Smooth muscle cell (in vitro differentiated cells): ENCODE results near the gene PCDHGA11. TPM values are rescaled to one million over a fixed set of nuclear protein-coding genes. Genes with fewer than 3 reads are reported as not detected.

Experiments
- DNase-seq: peaks from one replicate; lab custom pipeline; 2025; ENCODE audit not compliant: unreplicated experiment; lab: John Stamatoyannopoulos, UW
- H2AFZ ChIP-seq: fragments of 200-600 bp; sonication (generic); 2 replicates; pipeline ENCODE4 v1.6.0; 2016; ENCODE audit warnings: antibody characterized with exemption, low read depth, mild to moderate bottlenecking
- H3F3A ChIP-seq: fragments of 200-600 bp; sonication (generic); 2 replicates; pipeline ENCODE4 v1.6.0; 2017; ENCODE audit warnings: antibody characterized with exemption, low read depth
- H3K27ac ChIP-seq: fragments of 200-600 bp; sonication (generic); 2 replicates; pipeline ENCODE4 v1.5.1; 2016; ENCODE audit warnings: low read depth, mild to moderate bottlenecking
- H3K27me3 ChIP-seq: fragments of 200-600 bp; sonication (generic); 2 replicates; pipeline ENCODE4 v1.6.1; 2016; ENCODE audit warnings: low read depth, mild to moderate bottlenecking
- H3K36me3 ChIP-seq: fragments of 200-600 bp; sonication (generic); 2 replicates; pipeline ENCODE4 v1.5.1; 2016; ENCODE audit warnings: low read depth
- H3K4me1 ChIP-seq: fragments of 200-600 bp; sonication (generic); 2 replicates; pipeline ENCODE4 v1.5.1; 2016; ENCODE audit warnings: low read depth
- H3K4me2 ChIP-seq: fragments of 200-600 bp; sonication (generic); 2 replicates; pipeline ENCODE4 v1.6.0; 2016; ENCODE audit warnings: mild to moderate bottlenecking
- H3K4me3 ChIP-seq: fragments of 200-600 bp; sonication (generic); 2 replicates; pipeline ENCODE4 v1.5.1; 2016; ENCODE audit warnings: mild to moderate bottlenecking
- H3K79me2 ChIP-seq: fragments of 200-600 bp; sonication (generic); 2 replicates; pipeline ENCODE4 v1.6.0; 2016; ENCODE audit warnings: low read depth, mild to moderate bottlenecking
- H3K9ac ChIP-seq: fragments of 200-600 bp; sonication (generic); 2 replicates; pipeline ENCODE4 v1.6.0; 2016; ENCODE audit warnings: low read depth
- H3K9me3 ChIP-seq: fragments of 200-600 bp; sonication (generic); replicated peaks from 2 replicates; pipeline ENCODE4 v1.5.1; 2016; ENCODE audit warnings: low read depth
- H4K20me1 ChIP-seq: fragments of 200-600 bp; sonication (generic); 2 replicates; pipeline ENCODE4 v1.6.0; 2016; ENCODE audit warnings: low read depth
- WGBS: methylation state at CpG from one replicate; pipeline ENCODE4 v1.1.7; 2016; ENCODE audit warnings: low lambda C conversion rate; 5-methylcytosine and 5-hydroxymethylcytosine counted together
- polyA plus RNA-seq: library from polyadenylated mRNA; unstranded; fragments of >200 nt; fragmentation: Nextera tagmentation; extraction: Ambion mirVana; gene quantifications from 2 replicates; pipeline ENCODE4 v1.2.1, GENCODE V29; 2016
- total RNA-seq: library from RNA; depleted of rRNA; stranded (reverse); fragments of >200 nt; gene quantifications from 2 replicates; pipeline ENCODE4 v1.2.3, GENCODE V29; 2014
- TF ChIP-seq, protein P1 (sequence below): fragments of 200-600 bp; sonication (generic); IDR thresholded peaks from 2 replicates; pipeline ENCODE4 v1.5.1; 2017; ENCODE audit warnings: borderline replicate concordance, mild to moderate bottlenecking, antibody characterized with exemption; ENCODE audit not compliant: insufficient read depth, poor library complexity, severe bottlenecking

Gene PCDHGA11
- total and polyA plus RNA-seq, 2 experiments from 2014 or later: 8.0 to 8.7 TPM

GRCh38 chr5:141399555-141400258 is 21.1 kb upstream of the PCDHGA11 start:
- peaks cover 24% of the 10 kb centered on the region for H3K9me3 ChIP-seq
- H3K4me1 ChIP-seq: no peaks in the 10 kb centered on the region
- DNase-seq: no peak
- no peak overlapping the region for H2AFZ ChIP-seq
- peaks cover 3% of the 10 kb centered on the region for H3K79me2 ChIP-seq
- H3K4me2 ChIP-seq: no peak overlapping the region
- H3K4me3 ChIP-seq: no peak overlapping the region
- no peaks in the 10 kb centered on the region for H3F3A ChIP-seq
- no peak overlapping the region for H3K27ac ChIP-seq
- H4K20me1 ChIP-seq: no peaks in the 10 kb centered on the region
- WGBS: 98% methylated on average over 54 of the region's 61 CpGs
- no peaks in the 10 kb centered on the region for H3K27me3 ChIP-seq
- TF ChIP-seq, protein P1, sequence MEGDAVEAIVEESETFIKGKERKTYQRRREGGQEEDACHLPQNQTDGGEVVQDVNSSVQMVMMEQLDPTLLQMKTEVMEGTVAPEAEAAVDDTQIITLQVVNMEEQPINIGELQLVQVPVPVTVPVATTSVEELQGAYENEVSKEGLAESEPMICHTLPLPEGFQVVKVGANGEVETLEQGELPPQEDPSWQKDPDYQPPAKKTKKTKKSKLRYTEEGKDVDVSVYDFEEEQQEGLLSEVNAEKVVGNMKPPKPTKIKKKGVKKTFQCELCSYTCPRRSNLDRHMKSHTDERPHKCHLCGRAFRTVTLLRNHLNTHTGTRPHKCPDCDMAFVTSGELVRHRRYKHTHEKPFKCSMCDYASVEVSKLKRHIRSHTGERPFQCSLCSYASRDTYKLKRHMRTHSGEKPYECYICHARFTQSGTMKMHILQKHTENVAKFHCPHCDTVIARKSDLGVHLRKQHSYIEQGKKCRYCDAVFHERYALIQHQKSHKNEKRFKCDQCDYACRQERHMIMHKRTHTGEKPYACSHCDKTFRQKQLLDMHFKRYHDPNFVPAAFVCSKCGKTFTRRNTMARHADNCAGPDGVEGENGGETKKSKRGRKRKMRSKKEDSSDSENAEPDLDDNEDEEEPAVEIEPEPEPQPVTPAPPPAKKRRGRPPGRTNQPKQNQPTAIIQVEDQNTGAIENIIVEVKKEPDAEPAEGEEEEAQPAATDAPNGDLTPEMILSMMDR: no peak
- H3K36me3 ChIP-seq: peaks cover 4% of the 10 kb centered on the region
- H3K9ac ChIP-seq: no peak overlapping the region

- no peak within 1 kb of the TSS for H3K9ac ChIP-seq
- H3K4me2 ChIP-seq: no peak within 1 kb of the TSS
- H3K9me3 ChIP-seq: peaks cover 20% of the 10 kb centered on the region
- no peaks in the 10 kb centered on the region for H3K36me3 ChIP-seq
- no peak within 1 kb of the TSS for H2AFZ ChIP-seq
- no peaks in the 10 kb centered on the region for H4K20me1 ChIP-seq
- H3K27ac ChIP-seq: no peak within 1 kb of the TSS
- 96% methylated on average over 27 of the region's 27 CpGs for WGBS
- no peaks in the 10 kb centered on the region for H3F3A ChIP-seq
- H3K4me3 ChIP-seq: no peak within 1 kb of the TSS
- no peaks in the 10 kb centered on the region for H3K79me2 ChIP-seq
- no peaks in the 10 kb centered on the region for H3K4me1 ChIP-seq
- DNase-seq: no peak
- no peaks in the 10 kb centered on the region for H3K27me3 ChIP-seq
- TF ChIP-seq, protein P1: no peak
Observed at GRCh38 chr5:141402553-141403243, 18.2 kb upstream of the PCDHGA11 start, which contains the start of gene PCDHGA9. Gene PCDHGA9, plus strand, starts transcription at chr5:141402778. Its CDS starts 175 bp downstream, at chr5:141402953.

GRCh38 chr5:141403387-141403786 is 17.5 kb upstream of the PCDHGA11 start:
- Histone ChIP-seq H3K4me3 (no peak overlapping the region), H3K27me3 (no peaks in the 10 kb centered on the region), H3K9me3 (peaks cover 20% of the 10 kb centered on the region), H2AFZ (no peak overlapping the region), H3K9ac (no peak overlapping the region), H4K20me1 (no peaks in the 10 kb centered on the region), H3K4me1 (no peaks in the 10 kb centered on the region), H3F3A (no peaks in the 10 kb centered on the region), H3K4me2 (no peak overlapping the region), H3K27ac (no peak overlapping the region), H3K36me3 (no peaks in the 10 kb centered on the region), H3K79me2 (no peaks in the 10 kb centered on the region)
- WGBS: 96% methylated on average over 22 of the region's 22 CpGs
- DNase-seq: no peak
- TF ChIP-seq, protein P1: no peak
